Esophagus squamous epithelium (tissue), 4 donors: Measurements from ENCODE around the gene GAREM2.

ENCODE experiments used
- POLR2A ChIP-seq, 4 donors: fragments of 450-650 bp; IDR thresholded peaks; one replicate each; pipeline ENCODE4 v1.6.1; 2017; ENCODE audit warnings: antibody characterized with exemption in 4 of 4, mild to moderate bottlenecking in 4 of 4, moderate library complexity in 3 of 4
- TF ChIP-seq, protein P1 (sequence below), 6 experiments: fragments of 450-650 bp in 4 of 6; fragments of 200-600 bp in 2 of 6; sonication (generic) in 2 of 6; IDR thresholded peaks; one replicate each; pipeline ENCODE4 v1.5.1; 2016 to 2019; ENCODE audit warnings: antibody characterized with exemption in 6 of 6, mild to moderate bottlenecking in 4 of 6, moderate library complexity in 4 of 6

GRCh38 chr2:26193578-26194231 is 20.8 kb downstream of the GAREM2 start:
- TF ChIP-seq POLR2A (IDR thresholded peaks at IDR 0.05) = no peak
- TF ChIP-seq, protein P1, sequence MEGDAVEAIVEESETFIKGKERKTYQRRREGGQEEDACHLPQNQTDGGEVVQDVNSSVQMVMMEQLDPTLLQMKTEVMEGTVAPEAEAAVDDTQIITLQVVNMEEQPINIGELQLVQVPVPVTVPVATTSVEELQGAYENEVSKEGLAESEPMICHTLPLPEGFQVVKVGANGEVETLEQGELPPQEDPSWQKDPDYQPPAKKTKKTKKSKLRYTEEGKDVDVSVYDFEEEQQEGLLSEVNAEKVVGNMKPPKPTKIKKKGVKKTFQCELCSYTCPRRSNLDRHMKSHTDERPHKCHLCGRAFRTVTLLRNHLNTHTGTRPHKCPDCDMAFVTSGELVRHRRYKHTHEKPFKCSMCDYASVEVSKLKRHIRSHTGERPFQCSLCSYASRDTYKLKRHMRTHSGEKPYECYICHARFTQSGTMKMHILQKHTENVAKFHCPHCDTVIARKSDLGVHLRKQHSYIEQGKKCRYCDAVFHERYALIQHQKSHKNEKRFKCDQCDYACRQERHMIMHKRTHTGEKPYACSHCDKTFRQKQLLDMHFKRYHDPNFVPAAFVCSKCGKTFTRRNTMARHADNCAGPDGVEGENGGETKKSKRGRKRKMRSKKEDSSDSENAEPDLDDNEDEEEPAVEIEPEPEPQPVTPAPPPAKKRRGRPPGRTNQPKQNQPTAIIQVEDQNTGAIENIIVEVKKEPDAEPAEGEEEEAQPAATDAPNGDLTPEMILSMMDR (IDR thresholded peaks at IDR 0.05) = no peak
